ENCODE measurements around the gene NKPD1.

- TF ChIP-seq, protein P1, sequence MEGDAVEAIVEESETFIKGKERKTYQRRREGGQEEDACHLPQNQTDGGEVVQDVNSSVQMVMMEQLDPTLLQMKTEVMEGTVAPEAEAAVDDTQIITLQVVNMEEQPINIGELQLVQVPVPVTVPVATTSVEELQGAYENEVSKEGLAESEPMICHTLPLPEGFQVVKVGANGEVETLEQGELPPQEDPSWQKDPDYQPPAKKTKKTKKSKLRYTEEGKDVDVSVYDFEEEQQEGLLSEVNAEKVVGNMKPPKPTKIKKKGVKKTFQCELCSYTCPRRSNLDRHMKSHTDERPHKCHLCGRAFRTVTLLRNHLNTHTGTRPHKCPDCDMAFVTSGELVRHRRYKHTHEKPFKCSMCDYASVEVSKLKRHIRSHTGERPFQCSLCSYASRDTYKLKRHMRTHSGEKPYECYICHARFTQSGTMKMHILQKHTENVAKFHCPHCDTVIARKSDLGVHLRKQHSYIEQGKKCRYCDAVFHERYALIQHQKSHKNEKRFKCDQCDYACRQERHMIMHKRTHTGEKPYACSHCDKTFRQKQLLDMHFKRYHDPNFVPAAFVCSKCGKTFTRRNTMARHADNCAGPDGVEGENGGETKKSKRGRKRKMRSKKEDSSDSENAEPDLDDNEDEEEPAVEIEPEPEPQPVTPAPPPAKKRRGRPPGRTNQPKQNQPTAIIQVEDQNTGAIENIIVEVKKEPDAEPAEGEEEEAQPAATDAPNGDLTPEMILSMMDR (IDR thresholded peaks at IDR 0.05; ENCODE audit: low read depth, low read length), result no peak
- TF ChIP-seq EZH2phosphoT487 (IDR thresholded peaks at IDR 0.05; ENCODE audit: low read depth), result no peak
These were observed 41.2 kb downstream of the NKPD1 start for GRCh38 chr19:45119582-45119981.

Data from OCI-LY3 (cell line).